IPS-11a (cell line): ENCODE measurements around the gene MEP1A.
"Not testable (repeated sequence)": the region's sequence is repeated elsewhere in the genome, so short reads cannot be mapped to it uniquely, and the experiment has no call there.

Source experiments
- H3K4me3 ChIP-seq: one replicate; pipeline ENCODE4 v1.5.1; 2013; ENCODE audit warnings: low read depth, low read length, control low read depth

MEP1A gene

GRCh38 chr6:46774736-46775135 lies 18.5 kb upstream of the MEP1A start:
- H3K4me3 ChIP-seq = not testable (repeated sequence)

DNA sequence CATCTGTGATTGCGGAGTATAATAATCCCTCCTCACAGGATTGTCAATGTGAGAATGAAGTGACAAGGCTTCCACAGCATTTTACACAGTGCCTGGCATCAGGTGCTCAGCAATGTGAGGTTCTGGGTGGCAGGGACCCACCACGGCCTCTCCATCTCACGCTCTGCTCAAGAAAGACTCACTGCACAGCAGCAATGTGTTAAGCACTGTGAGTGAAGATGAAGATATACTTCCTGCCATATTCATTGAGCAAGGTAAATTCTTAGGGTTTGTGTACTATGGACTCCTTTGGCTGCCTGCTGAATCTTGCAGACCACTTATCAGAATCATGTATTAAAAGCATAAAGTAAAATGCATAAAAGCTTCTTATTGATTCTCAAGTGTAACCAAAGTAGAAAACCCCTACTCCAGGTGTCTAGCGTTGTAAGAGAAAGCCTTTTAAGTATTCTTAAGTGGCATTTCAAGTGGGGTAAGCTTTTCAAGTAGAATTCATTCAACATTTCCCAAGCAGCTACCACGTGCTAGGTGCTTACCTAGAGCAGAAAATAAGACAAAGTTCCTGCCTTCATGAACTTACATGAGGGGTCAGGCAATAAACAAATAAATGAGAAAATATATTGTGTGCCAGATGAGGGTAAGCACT lies 17.0 kb upstream of the MEP1A start:
- no peak overlapping the region for H3K4me3 ChIP-seq

DNA sequence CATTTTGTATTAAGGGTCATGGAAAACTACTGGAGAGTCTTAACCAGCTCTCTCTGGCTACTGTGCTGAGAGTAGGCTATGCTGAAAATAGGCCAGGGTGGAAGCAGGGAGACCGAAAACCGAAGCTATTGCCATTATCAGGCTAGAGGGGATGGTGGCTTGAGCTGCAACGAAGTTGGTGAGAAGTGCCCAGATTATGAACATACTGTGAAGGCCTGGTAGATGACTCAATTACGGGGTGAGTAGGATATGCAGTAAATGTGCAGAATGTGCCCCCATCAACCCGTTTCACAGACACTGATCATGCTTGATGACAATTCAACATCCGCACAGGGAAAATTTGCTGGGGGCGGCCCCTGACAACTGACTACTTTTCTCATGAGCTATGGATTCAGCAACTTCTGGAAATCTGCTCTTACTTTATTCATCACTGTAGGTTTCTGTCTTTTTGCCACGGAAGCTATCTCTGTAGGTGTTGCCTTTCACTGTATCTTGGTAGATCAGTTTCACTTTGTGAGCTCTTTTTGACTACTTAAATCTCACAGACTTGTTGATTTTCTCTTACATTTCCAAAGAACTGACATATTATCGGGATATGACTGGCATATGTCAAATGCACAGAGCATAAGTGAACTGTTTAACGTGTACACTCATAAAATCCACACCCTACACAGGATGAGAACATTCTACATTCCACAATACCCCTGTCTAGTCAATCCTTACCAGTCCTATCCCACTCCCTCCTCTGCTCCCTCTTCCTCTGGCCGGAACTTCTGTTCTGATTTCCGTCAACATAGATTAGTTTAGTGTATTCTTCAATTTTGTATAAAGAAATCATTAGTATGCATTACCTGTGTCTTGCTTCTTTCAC lies 15.5 kb upstream of the MEP1A start:
- no peak overlapping the region for H3K4me3 ChIP-seq

DNA sequence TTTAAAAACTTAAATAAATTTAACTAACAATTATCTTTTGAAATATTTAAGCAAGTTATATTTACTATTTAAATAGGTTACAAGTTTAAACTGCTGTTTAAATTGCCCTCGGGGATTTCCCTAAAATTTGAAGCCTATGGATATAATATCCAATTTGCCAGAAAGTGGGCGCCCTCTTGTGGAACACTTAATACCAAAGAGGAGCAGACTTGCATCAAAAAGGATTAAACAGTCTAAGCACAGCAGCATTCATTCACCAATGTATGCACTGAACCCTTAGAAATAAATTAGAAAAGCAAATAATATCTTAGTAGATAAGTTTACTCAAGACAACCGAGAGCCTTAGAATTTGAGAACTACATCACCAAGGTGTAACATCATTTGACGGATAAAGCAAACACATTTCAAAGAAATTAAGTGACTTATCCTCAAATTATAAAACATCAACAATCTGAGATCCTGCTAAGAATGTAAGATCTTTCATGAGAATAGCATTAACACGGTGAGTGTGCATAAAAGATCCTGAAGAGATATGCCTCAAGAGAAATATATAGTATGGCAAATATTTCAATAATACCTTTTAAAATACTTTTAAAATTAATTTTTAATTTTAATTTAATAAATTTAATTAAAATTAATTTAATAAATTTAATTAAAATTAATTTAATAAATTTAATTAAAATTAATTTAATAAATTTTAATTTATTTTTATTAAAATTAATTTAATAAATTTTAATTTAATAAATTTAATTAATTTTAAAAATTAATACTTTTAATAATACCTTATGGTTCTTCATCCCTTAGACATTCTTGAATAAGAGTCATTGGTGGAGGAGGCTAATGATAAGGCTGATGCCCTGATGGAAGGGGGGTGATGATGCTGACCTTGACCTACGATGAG lies 11.5 kb upstream of the MEP1A start:
- no peak overlapping the region for H3K4me3 ChIP-seq

GRCh38 chr6:46784535-46784934 lies 8.7 kb upstream of the MEP1A start:
- H3K4me3 ChIP-seq = no peak overlapping the region

DNA sequence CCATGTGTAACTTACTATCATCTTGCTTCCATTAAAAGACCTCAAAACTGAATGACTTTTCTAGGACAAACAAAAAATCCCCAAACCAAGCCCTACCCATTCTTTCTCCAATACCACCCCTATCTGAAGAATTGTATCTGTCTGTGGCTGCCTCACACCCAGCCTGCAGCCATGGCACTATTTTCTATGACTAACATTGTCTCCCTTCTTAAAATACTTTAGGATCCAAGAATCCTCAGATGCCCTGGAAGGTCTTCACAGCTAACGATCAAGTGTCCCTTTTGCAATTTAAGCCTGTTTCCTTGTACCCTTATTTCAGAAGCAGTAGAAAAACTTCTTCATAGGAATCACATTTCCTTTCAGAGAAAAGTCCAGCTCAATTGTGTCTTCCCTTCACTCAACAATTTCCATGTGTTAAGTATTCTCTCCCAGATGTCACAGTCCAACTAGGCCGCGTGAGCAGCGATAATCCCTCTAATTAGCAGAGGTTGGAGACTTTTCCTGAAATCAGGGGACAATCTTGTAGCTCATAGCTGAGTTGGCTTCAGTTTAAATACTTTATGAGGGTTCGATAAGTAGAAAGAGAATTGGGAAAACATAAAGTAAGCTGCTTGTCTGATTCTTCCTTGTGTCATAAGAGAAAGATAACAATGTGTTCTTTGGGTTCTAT lies 5.2 kb upstream of the MEP1A start:
- no peak overlapping the region for H3K4me3 ChIP-seq

GRCh38 chr6:46788791-46789190 lies 4.4 kb upstream of the MEP1A start:
- H3K4me3 ChIP-seq = no peak overlapping the region

DNA sequence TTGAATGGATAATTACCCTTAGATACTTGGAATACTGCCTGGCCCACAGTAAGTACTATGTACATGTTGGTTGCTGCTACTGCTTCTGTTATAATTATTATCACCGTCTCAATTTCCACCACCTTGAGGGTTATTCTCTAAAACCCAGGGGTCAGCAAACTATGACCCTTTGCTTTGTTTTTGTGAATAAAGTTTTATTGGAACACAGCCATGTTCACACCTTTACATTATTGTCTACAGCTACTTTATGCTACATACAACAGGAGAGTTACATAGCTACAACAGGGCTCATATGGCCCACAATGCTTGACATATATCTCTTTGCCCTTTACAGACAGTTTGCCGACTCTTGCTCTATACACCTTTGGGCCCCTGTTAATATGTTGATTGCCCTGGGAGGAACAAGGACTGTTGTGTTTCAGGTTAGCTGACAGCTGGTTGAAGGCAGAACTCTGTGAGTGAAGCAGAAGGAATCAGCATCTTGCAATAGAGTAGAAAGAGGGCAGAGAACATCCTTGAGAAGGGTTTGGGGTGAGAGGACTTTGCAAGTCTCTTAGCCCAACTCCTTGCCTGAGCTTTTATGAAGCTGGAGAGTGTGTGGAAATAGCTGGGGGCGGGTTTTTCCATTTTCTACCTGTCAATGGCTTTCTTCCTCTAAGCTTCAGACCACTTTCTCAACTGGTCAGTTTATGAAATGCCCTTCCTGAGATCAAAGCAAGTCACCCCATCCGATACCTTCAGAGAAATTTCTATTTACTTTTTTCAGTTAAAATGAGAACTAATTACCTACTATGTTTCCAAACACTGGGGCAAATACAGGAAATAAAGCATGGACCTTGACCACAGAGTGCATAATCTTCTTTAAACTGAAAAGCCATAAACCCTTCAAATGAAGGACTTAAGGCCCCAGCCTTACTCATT lies 3.5 kb upstream of the MEP1A start:
- H3K4me3 ChIP-seq = no peak overlapping the region

DNA sequence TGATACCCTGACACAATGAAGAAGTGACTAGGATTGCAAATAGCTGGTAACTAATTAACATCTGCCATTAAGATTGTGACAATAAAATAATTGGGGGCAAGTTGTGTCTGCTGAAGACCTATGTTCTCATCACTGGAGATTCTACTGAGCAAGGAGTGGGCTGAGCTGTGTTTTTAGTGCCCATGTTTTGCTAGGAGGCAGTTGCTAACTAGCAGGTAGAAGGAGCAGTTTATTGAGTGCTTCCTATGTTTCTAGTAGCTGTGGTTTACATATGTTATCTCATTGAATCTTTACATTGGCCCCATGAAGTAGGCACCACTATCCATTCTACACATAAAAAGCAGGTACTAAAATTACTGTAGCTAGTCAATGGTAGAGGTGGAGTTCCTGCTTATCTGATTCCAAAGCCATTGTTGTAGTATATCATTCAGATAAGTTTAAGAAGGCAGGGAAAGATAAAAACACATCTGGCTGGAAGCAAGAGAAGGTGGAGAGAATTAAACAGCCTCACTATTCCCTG lies 2.8 kb upstream of the MEP1A start:
- H3K4me3 ChIP-seq = no peak overlapping the region

- no peak overlapping the region for H3K4me3 ChIP-seq
Observed at GRCh38 chr6:46792635-46793034, 554 bp upstream of the MEP1A start.

GRCh38 chr6:46794068-46794467 lies 879 bp downstream of the MEP1A start:
- H3K4me3 ChIP-seq = no peak overlapping the region

GRCh38 chr6:46795816-46796215 lies 2.6 kb downstream of the MEP1A start:
- H3K4me3 ChIP-seq = no peak overlapping the region

GRCh38 chr6:46796848-46797580 lies 3.8 kb downstream of the MEP1A start:
- no peak overlapping the region for H3K4me3 ChIP-seq

DNA sequence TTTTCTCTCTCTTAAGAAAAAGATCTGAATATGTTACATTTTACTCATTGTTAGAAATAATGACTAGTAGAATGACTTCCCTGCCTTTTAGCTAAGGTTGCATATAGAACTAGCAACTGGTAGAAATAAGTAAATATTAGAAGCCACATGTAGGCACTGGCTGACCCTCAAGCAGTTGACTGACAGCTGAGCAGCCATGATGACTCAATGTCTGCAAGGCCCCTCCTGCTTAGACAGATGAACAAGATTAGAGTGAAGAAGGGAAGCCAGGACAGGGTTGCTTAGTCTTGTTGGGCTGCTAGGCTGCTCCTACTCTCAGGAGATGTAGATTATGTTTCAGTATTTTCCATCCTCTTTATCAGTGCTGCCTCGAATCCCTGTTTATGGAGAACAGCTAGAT lies 6.5 kb downstream of the MEP1A start:
- H3K4me3 ChIP-seq = no peak overlapping the region

- no peak overlapping the region for H3K4me3 ChIP-seq
Observed at GRCh38 chr6:46808806-46809205, 15.6 kb downstream of the MEP1A start.

DNA sequence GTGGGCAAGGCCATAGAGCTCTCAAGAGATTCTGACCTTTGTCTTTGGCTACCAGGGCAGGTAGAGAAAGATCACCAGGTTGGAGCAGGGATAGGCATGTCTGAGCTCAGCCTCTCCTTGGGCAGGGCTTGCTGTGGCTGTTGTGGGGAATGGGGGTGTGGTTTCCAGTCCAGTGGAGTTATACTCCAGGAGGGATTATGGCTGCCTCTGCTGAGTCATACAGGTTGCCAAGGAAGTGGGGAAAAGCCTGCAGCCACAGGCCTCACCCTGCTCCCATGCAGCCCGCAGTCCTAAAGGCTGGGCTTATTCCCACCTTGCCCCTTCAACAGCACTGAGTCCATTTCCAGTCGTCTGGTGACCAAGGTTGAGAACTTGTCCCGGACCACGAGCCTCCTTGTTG lies 21.9 kb downstream of the MEP1A start:
- H3K4me3 ChIP-seq = no peak overlapping the region

- no peak overlapping the region for H3K4me3 ChIP-seq
Observed at GRCh38 chr6:46816626-46817025, 23.4 kb downstream of the MEP1A start.

GRCh38 chr6:46819561-46819960 lies 26.4 kb downstream of the MEP1A start:
- H3K4me3 ChIP-seq = no peak overlapping the region

GRCh38 chr6:46821458-46821881 lies 28.3 kb downstream of the MEP1A start:
- H3K4me3 ChIP-seq = no peak overlapping the region
